ENCODE measurements around the gene ZNF407. TPM values are rescaled to one million over a fixed set of nuclear protein-coding genes. Genes with fewer than 3 reads are reported as not detected.

Gene ZNF407
- total and polyA plus RNA-seq, 2 of the 13 experiments (the other 11 are each of a cell fraction or from before 2014, with no cell fraction given): 2.3 to 8.7 TPM

DNA sequence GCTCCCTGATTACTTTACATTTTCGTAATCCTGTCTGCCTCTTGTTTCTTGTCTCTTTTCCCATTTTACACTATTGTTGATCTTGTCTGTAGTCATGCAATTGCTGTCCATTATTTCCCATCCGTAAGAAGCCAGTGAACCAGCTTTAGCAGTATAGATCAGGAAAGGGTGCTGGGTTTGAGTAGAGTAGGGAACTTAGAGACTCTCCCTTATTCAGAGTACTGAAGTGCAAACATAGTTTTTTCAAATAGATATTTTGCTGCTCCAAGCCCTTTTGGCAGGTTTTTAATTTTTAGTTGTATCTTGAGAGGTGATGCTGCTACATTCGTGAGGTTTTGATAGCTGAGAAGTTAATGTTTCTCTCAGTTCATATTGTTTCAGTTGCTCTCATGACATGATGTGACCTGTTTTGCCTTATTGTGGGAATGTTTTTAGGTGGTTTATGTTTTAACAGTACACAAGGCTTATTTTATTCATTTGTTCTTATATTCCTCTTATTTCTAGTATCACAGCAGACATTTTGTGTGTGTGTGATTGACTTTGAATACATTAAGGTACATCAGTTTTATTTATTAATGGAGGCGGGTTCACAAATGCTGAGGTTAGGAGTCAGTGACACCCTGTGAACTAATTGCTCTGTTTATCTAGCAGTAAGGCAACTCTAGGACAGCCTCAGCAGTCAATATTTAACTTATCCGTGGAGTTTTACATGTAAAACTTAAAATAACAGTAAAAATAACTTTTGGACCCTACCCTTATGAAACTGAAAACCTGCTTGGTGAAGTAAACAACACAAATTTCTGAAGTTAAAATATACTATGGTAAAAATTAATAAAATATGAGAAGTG, 118.4 kb downstream of the ZNF407 start (continued):
- TF ChIP-seq, protein P1, sequence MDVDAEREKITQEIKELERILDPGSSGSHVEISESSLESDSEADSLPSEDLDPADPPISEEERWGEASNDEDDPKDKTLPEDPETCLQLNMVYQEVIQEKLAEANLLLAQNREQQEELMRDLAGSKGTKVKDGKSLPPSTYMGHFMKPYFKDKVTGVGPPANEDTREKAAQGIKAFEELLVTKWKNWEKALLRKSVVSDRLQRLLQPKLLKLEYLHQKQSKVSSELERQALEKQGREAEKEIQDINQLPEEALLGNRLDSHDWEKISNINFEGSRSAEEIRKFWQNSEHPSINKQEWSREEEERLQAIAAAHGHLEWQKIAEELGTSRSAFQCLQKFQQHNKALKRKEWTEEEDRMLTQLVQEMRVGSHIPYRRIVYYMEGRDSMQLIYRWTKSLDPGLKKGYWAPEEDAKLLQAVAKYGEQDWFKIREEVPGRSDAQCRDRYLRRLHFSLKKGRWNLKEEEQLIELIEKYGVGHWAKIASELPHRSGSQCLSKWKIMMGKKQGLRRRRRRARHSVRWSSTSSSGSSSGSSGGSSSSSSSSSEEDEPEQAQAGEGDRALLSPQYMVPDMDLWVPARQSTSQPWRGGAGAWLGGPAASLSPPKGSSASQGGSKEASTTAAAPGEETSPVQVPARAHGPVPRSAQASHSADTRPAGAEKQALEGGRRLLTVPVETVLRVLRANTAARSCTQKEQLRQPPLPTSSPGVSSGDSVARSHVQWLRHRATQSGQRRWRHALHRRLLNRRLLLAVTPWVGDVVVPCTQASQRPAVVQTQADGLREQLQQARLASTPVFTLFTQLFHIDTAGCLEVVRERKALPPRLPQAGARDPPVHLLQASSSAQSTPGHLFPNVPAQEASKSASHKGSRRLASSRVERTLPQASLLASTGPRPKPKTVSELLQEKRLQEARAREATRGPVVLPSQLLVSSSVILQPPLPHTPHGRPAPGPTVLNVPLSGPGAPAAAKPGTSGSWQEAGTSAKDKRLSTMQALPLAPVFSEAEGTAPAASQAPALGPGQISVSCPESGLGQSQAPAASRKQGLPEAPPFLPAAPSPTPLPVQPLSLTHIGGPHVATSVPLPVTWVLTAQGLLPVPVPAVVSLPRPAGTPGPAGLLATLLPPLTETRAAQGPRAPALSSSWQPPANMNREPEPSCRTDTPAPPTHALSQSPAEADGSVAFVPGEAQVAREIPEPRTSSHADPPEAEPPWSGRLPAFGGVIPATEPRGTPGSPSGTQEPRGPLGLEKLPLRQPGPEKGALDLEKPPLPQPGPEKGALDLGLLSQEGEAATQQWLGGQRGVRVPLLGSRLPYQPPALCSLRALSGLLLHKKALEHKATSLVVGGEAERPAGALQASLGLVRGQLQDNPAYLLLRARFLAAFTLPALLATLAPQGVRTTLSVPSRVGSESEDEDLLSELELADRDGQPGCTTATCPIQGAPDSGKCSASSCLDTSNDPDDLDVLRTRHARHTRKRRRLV (CRISPR knock-in tag; IDR thresholded peaks at IDR 0.05): no peak
- no peak for TF ChIP-seq TRIM24 (CRISPR knock-in tag; IDR thresholded peaks at IDR 0.05)
- no peak for TF ChIP-seq ZC3H13 (CRISPR knock-in tag; IDR thresholded peaks at IDR 0.05)
- TF ChIP-seq, protein P2, sequence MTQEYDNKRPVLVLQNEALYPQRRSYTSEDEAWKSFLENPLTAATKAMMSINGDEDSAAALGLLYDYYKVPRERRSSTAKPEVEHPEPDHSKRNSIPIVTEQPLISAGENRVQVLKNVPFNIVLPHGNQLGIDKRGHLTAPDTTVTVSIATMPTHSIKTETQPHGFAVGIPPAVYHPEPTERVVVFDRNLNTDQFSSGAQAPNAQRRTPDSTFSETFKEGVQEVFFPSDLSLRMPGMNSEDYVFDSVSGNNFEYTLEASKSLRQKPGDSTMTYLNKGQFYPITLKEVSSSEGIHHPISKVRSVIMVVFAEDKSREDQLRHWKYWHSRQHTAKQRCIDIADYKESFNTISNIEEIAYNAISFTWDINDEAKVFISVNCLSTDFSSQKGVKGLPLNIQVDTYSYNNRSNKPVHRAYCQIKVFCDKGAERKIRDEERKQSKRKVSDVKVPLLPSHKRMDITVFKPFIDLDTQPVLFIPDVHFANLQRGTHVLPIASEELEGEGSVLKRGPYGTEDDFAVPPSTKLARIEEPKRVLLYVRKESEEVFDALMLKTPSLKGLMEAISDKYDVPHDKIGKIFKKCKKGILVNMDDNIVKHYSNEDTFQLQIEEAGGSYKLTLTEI (CRISPR knock-in tag; conservative IDR thresholded peaks at IDR 0.05): no peak
- no peak for TF ChIP-seq POLR2A (IDR thresholded peaks at IDR 0.05; ENCODE audit: insufficient read depth in 1 of 2, low read depth in 2 of 2, low read length in 2 of 2)
- peak in 1 of 2 experiments; percentile 38; a peak in 2 of 4 replicates for TF ChIP-seq EP300 (IDR thresholded peaks at IDR 0.05; ENCODE audit: low read depth in 2 of 2, low read length in 2 of 2)
- TF ChIP-seq EP300 (CRISPR knock-in tag; IDR thresholded peaks at IDR 0.05; ENCODE audit: borderline replicate concordance): no peak
- no peak for TF ChIP-seq CREB1 (IDR thresholded peaks at IDR 0.05)
- 0 out of 2 replicates have a peak, but pooled peaks have one; percentile 34 for TF ChIP-seq CREB1 (CRISPR knock-in tag; IDR thresholded peaks at IDR 0.05)
- TF ChIP-seq PHF5A (CRISPR knock-in tag; IDR thresholded peaks at IDR 0.05; ENCODE audit: low read depth, unreplicated experiment): no peak
- TF ChIP-seq, protein P3, sequence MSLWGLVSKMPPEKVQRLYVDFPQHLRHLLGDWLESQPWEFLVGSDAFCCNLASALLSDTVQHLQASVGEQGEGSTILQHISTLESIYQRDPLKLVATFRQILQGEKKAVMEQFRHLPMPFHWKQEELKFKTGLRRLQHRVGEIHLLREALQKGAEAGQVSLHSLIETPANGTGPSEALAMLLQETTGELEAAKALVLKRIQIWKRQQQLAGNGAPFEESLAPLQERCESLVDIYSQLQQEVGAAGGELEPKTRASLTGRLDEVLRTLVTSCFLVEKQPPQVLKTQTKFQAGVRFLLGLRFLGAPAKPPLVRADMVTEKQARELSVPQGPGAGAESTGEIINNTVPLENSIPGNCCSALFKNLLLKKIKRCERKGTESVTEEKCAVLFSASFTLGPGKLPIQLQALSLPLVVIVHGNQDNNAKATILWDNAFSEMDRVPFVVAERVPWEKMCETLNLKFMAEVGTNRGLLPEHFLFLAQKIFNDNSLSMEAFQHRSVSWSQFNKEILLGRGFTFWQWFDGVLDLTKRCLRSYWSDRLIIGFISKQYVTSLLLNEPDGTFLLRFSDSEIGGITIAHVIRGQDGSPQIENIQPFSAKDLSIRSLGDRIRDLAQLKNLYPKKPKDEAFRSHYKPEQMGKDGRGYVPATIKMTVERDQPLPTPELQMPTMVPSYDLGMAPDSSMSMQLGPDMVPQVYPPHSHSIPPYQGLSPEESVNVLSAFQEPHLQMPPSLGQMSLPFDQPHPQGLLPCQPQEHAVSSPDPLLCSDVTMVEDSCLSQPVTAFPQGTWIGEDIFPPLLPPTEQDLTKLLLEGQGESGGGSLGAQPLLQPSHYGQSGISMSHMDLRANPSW (CRISPR knock-in tag; IDR thresholded peaks at IDR 0.05; ENCODE audit: borderline replicate concordance): no peak
- peak; percentile 52; the same call in 1 of the 2 replicates for TF ChIP-seq DPF2 (CRISPR knock-in tag; IDR thresholded peaks at IDR 0.05; ENCODE audit: borderline replicate concordance, low read depth)
- no peak for TF ChIP-seq BORCS8-MEF2B (CRISPR knock-in tag; IDR thresholded peaks at IDR 0.05)
- TF ChIP-seq TP53 (CRISPR knock-in tag; conservative IDR thresholded peaks at IDR 0.05): no peak
- TF ChIP-seq, protein P4, sequence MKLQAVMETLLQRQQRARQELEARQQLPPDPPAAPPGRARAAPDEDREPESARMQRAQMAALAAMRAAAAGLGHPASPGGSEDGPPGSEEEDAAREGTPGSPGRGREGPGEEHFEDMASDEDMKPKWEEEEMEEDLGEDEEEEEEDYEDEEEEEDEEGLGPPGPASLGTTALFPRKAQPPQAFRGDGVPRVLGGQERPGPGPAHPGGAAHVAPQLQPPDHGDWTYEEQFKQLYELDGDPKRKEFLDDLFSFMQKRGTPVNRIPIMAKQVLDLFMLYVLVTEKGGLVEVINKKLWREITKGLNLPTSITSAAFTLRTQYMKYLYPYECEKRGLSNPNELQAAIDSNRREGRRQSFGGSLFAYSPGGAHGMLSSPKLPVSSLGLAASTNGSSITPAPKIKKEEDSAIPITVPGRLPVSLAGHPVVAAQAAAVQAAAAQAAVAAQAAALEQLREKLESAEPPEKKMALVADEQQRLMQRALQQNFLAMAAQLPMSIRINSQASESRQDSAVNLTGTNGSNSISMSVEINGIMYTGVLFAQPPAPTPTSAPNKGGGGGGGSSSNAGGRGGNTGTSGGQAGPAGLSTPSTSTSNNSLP (IDR thresholded peaks at IDR 0.05; ENCODE audit: low read depth, low read length): peak; percentile 63; the same call in 1 of the 2 replicates
- no peak for TF ChIP-seq GFI1 (CRISPR knock-in tag; IDR thresholded peaks at IDR 0.05; ENCODE audit: borderline replicate concordance)
- no peak for TF ChIP-seq ARNT (IDR thresholded peaks at IDR 0.05)
- no peak for TF ChIP-seq ZNF616 (CRISPR knock-in tag; IDR thresholded peaks at IDR 0.05; ENCODE audit: low read depth)
